H9 (cell line): ENCODE measurements around the gene TMTC2. TPM values are rescaled to one million over a fixed set of nuclear protein-coding genes. Genes with fewer than 3 reads are reported as not detected.

Experiments
- DNase-seq: peaks from one replicate; pipeline ENCODE4 v3.0.0-alpha.2; 2017
- H2AFZ ChIP-seq: one replicate; pipeline ENCODE4 v1.6.1; 2013; ENCODE audit warnings: mild to moderate bottlenecking, low read length, control low read depth, moderate library complexity
- H2AK5ac ChIP-seq: 2 replicates; pipeline ENCODE4 v1.6.1; 2013; ENCODE audit warnings: low read length, control low read depth, mixed read lengths; ENCODE audit not compliant: insufficient read length
- H2BK120ac ChIP-seq: one replicate; pipeline ENCODE4 v1.6.1; 2013; ENCODE audit warnings: low read depth, mild to moderate bottlenecking, low read length, control low read depth, inconsistent platforms; ENCODE audit not compliant: poor library complexity, severe bottlenecking
- H2BK12ac ChIP-seq: 2 replicates; pipeline ENCODE4 v1.6.1; 2013; ENCODE audit warnings: low read length, control low read depth, mixed read lengths, low read depth; ENCODE audit not compliant: insufficient read length
- H2BK15ac ChIP-seq: 2 replicates; pipeline ENCODE4 v1.6.1; 2013; ENCODE audit warnings: low read depth, low read length, control low read depth
- H2BK20ac ChIP-seq: one replicate; pipeline ENCODE4 v1.6.1; 2013; ENCODE audit warnings: low read depth, mild to moderate bottlenecking, low read length, control low read depth, inconsistent platforms; ENCODE audit not compliant: poor library complexity, severe bottlenecking
- H2BK5ac ChIP-seq: 2 replicates; pipeline ENCODE4 v1.6.1; 2013; ENCODE audit warnings: low read length, control low read depth, mixed read lengths; ENCODE audit not compliant: insufficient read length
- H3K14ac ChIP-seq: 2 replicates; pipeline ENCODE4 v1.6.1; 2013; ENCODE audit warnings: low read length, control low read depth; ENCODE audit not compliant: insufficient read depth
- H3K18ac ChIP-seq: 2 replicates; pipeline ENCODE4 v1.6.1; 2013; ENCODE audit warnings: low read depth, mild to moderate bottlenecking, mixed read lengths, low read length, control low read depth; ENCODE audit not compliant: insufficient read length
- H3K23ac ChIP-seq: 2 replicates; pipeline ENCODE4 v1.6.1; 2013; ENCODE audit warnings: low read length, control low read depth, mixed read lengths, low read depth; ENCODE audit not compliant: insufficient read length
- H3K23me2 ChIP-seq: 2 replicates; pipeline ENCODE4 v1.6.1; 2013; ENCODE audit warnings: low read depth, mild to moderate bottlenecking, mixed read lengths, low read length, control low read depth; ENCODE audit not compliant: insufficient read length, poor library complexity, severe bottlenecking
- H3K27ac ChIP-seq: 2 replicates; pipeline ENCODE4 v1.5.1; 2013; ENCODE audit warnings: low read length, control low read depth, mixed read lengths, low read depth; ENCODE audit not compliant: insufficient read length
- H3K27me3 ChIP-seq: 2 replicates; pipeline ENCODE4 v1.6.1; 2013; ENCODE audit warnings: low read length, control low read depth, inconsistent platforms; ENCODE audit not compliant: insufficient read depth
- H3K4ac ChIP-seq: 2 replicates; pipeline ENCODE4 v1.6.1; 2013; ENCODE audit warnings: low read depth, mild to moderate bottlenecking, control low read depth, inconsistent platforms, low read length, moderate library complexity
- H3K4me1 ChIP-seq: 2 replicates; pipeline ENCODE4 v1.6.1; 2013; ENCODE audit warnings: low read length, control low read depth, inconsistent platforms; ENCODE audit not compliant: insufficient read depth
- H3K4me2 ChIP-seq: 2 replicates; pipeline ENCODE4 v1.6.1; 2013; ENCODE audit warnings: low read length, control low read depth, mixed read lengths; ENCODE audit not compliant: insufficient read length, insufficient read depth
- H3K56ac ChIP-seq: 2 replicates; pipeline ENCODE4 v1.6.1; 2013; ENCODE audit warnings: low read depth, mild to moderate bottlenecking, mixed read lengths, low read length, control low read depth; ENCODE audit not compliant: insufficient read length
- H3K79me1 ChIP-seq: 2 replicates; pipeline ENCODE4 v1.6.1; 2013; ENCODE audit warnings: low read depth, mild to moderate bottlenecking, moderate library complexity, low read length, control low read depth, inconsistent platforms; ENCODE audit not compliant: insufficient read depth, poor library complexity, severe bottlenecking
- H3K79me2 ChIP-seq: 2 replicates; pipeline ENCODE4 v1.6.1; 2013; ENCODE audit warnings: low read length, control low read depth, inconsistent platforms; ENCODE audit not compliant: insufficient read depth
- H3K9ac ChIP-seq: 2 replicates; pipeline ENCODE4 v1.6.1; 2013; ENCODE audit warnings: low read length, control low read depth, mixed read lengths; ENCODE audit not compliant: insufficient read length; ENCODE audit errors: extremely low read depth
- H3K9me3 ChIP-seq: one replicate; pipeline ENCODE4 v1.6.1; 2013; ENCODE audit warnings: low read depth, low read length, inconsistent platforms; ENCODE audit not compliant: control insufficient read depth
- H3T11ph ChIP-seq: one replicate; pipeline ENCODE4 v1.6.1; 2013; ENCODE audit warnings: mild to moderate bottlenecking, low read length, control low read depth, inconsistent platforms
- H4K20me1 ChIP-seq: one replicate; pipeline ENCODE4 v1.6.1; 2013; ENCODE audit not compliant: control insufficient read depth, insufficient read length, insufficient read depth
- H4K5ac ChIP-seq: 2 replicates; pipeline ENCODE4 v1.6.1; 2013; ENCODE audit warnings: low read depth, mild to moderate bottlenecking, mixed read lengths, low read length, control low read depth; ENCODE audit not compliant: insufficient read length
- H4K8ac ChIP-seq: replicated peaks from 2 replicates; pipeline ENCODE4 v1.6.1; 2013; ENCODE audit warnings: low read length, control low read depth, mixed read lengths, low read depth; ENCODE audit not compliant: insufficient read length
- H4K91ac ChIP-seq: 2 replicates; pipeline ENCODE4 v1.6.1; 2013; ENCODE audit warnings: low read depth, mild to moderate bottlenecking, moderate library complexity, mixed read lengths, low read length, control low read depth; ENCODE audit not compliant: insufficient read length
- H3K27ac Mint-ChIP-seq, 3 experiments: 2 replicates in 2 of 3; 3 replicates in 1 of 3; pipeline ENCODE4 v1.8.0; 2020 to 2021; ENCODE audit warnings: mixed read lengths in 3 of 3, mild to moderate bottlenecking in 1 of 3, moderate library complexity in 1 of 3
- H3K27me3 Mint-ChIP-seq: 2 replicates; pipeline ENCODE4 v1.8.0; 2021; ENCODE audit warnings: low read depth, mild to moderate bottlenecking, moderate library complexity, mixed read lengths
- H3K36me3 Mint-ChIP-seq, 3 experiments: 2 replicates in 2 of 3; 3 replicates in 1 of 3; pipeline ENCODE4 v1.8.0; 2020 to 2021; ENCODE audit warnings: low read depth in 3 of 3, mixed read lengths in 3 of 3; ENCODE audit not compliant: insufficient read depth in 1 of 3
- H3K4me1 Mint-ChIP-seq, 2 experiments: 2 replicates each; pipeline ENCODE4 v1.8.0; 2020; ENCODE audit warnings: mixed read lengths in 2 of 2
- H3K4me3 Mint-ChIP-seq, 2 experiments: 2 replicates in 1 of 2; 3 replicates in 1 of 2; pipeline ENCODE4 v1.8.0; 2020 to 2021; ENCODE audit warnings: mild to moderate bottlenecking in 2 of 2, mixed read lengths in 2 of 2, moderate library complexity in 1 of 2
- H3K9me3 Mint-ChIP-seq, 2 experiments: 2 replicates in 1 of 2; 3 replicates in 1 of 2; pipeline ENCODE4 v1.8.0; 2020; ENCODE audit warnings: mild to moderate bottlenecking in 2 of 2, mixed read lengths in 2 of 2, moderate library complexity in 1 of 2
- WGBS: extraction: QIAGEN DNeasy Blood & Tissue Kit; methylation state at CpG from one replicate; pipeline ENCODE4 v1.1.7; 2013; ENCODE audit warnings: missing lambda C conversion rate, low lambda C conversion rate, mixed read lengths; ENCODE audit not compliant: insufficient read length; ENCODE audit errors: extremely low coverage; 5-methylcytosine and 5-hydroxymethylcytosine counted together
- total RNA-seq: library from RNA; stranded (reverse); gene quantifications from 2 replicates; pipeline ENCODE4 v1.2.1, GENCODE V29; 2021
- TF ChIP-seq, protein P1 (sequence below): fragments of 200-600 bp; sonication (generic); conservative IDR thresholded peaks from 3 replicates; pipeline ENCODE4 v1.8.0; 2021; ENCODE audit warnings: antibody characterized with exemption, mild to moderate bottlenecking

The TMTC2 gene
- total RNA-seq, 1 experiment from 2014 or later, result 3.1 TPM

DNA sequence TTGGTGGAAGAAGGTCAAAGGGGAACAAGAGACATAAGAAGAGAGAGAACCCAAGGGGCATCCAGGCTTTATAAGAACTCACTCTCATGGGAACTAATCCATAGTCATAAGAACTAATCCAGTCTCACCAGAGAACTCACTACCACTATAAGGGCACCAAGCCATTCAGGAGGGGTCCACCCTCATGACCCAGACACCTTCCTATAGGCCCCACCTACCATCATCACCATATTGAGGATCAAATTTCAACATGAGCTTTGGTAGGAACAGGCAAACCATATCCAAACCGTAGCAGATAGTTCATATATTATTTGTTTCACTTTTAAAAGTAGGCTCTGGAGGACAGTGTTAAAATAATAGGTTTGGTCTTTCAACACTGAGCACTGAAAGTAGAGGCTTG lies 350.1 kb downstream of the TMTC2 start:
- no CpG with 5 or more reads among the region's 1 CpG for WGBS
- no peak overlapping the region for H3K9ac ChIP-seq

More for the DNA sequence above, 350.1 kb downstream of the TMTC2 start:
- no peak overlapping the region for H3K27ac Mint-ChIP-seq
- peaks cover 8 to 12% of the 10 kb centered on the region in 2 experiments; a peak in 3 of 4 replicates for H3K4me1 Mint-ChIP-seq
- Histone ChIP-seq H3K23me2 (no peaks in the 10 kb centered on the region), H3K56ac (no peak overlapping the region), H3K4me2 (no peak overlapping the region), H4K91ac (no peak overlapping the region), H3K18ac (no peak overlapping the region), H3K79me1 (no peaks in the 10 kb centered on the region), H2BK12ac (no peak overlapping the region), H3K4me1 (no peaks in the 10 kb centered on the region), H4K5ac (no peak overlapping the region), H2BK20ac (no peak overlapping the region), H2BK5ac (no peak overlapping the region), H2AK5ac (no peak overlapping the region), H4K20me1 (no peaks in the 10 kb centered on the region), H3K9me3 (no peaks in the 10 kb centered on the region), H3T11ph (no peak overlapping the region), H3K23ac (no peak overlapping the region), H3K4ac (no peak overlapping the region), H3K79me2 (no peaks in the 10 kb centered on the region), H2BK15ac (no peak overlapping the region), H3K14ac (no peak overlapping the region), H2AFZ (no peak overlapping the region), H3K27me3 (no peaks in the 10 kb centered on the region), H4K8ac (no peak overlapping the region), H2BK120ac (no peak overlapping the region), H3K27ac (no peak overlapping the region)
- no peaks in the 10 kb centered on the region for H3K9me3 Mint-ChIP-seq
- H3K4me3 Mint-ChIP-seq, result no peak overlapping the region
- DNase-seq, result no peak
- H3K36me3 Mint-ChIP-seq, result no peaks in the 10 kb centered on the region
- TF ChIP-seq, protein P1, sequence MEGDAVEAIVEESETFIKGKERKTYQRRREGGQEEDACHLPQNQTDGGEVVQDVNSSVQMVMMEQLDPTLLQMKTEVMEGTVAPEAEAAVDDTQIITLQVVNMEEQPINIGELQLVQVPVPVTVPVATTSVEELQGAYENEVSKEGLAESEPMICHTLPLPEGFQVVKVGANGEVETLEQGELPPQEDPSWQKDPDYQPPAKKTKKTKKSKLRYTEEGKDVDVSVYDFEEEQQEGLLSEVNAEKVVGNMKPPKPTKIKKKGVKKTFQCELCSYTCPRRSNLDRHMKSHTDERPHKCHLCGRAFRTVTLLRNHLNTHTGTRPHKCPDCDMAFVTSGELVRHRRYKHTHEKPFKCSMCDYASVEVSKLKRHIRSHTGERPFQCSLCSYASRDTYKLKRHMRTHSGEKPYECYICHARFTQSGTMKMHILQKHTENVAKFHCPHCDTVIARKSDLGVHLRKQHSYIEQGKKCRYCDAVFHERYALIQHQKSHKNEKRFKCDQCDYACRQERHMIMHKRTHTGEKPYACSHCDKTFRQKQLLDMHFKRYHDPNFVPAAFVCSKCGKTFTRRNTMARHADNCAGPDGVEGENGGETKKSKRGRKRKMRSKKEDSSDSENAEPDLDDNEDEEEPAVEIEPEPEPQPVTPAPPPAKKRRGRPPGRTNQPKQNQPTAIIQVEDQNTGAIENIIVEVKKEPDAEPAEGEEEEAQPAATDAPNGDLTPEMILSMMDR, result no peak
- no peaks in the 10 kb centered on the region for H3K27me3 Mint-ChIP-seq
